Lower leg skin (tissue), 3 donors: ENCODE data around the gene FAM193A.

Experiments used
- POLR2A ChIP-seq, 2 donors: fragments of 450-650 bp; IDR thresholded peaks; one replicate each; pipeline ENCODE4 v1.6.1; 2016 to 2017; ENCODE audit warnings: antibody characterized with exemption in 2 of 2, mild to moderate bottlenecking in 1 of 2, moderate library complexity in 1 of 2
- TF ChIP-seq, protein P1 (sequence below), 3 donors: fragments of 450-650 bp; IDR thresholded peaks; one replicate each; pipeline ENCODE4 v1.5.1; 2016; ENCODE audit warnings: antibody characterized with exemption in 3 of 3, mild to moderate bottlenecking in 3 of 3, moderate library complexity in 2 of 3

DNA sequence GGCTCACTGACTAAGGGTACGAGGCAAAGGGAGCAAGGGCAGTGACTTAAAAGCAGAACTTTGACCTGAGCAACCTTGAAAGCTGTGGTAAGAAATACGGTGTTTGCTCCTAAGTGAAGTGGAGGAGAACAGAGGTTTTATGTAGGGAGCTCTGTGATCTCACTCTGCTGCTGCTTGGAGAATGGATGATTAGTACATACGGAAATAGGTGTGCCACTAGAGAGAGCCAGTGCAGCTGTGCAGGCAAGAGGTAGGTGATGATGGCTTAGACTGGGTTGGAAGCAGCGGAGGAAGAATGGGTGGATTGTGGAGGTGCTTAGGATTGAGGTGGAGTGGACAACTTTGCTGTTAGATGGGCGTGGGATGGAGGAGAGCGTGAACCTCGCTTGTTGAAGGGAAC is 85.0 kb downstream of the FAM193A start:
- TF ChIP-seq, protein P1, sequence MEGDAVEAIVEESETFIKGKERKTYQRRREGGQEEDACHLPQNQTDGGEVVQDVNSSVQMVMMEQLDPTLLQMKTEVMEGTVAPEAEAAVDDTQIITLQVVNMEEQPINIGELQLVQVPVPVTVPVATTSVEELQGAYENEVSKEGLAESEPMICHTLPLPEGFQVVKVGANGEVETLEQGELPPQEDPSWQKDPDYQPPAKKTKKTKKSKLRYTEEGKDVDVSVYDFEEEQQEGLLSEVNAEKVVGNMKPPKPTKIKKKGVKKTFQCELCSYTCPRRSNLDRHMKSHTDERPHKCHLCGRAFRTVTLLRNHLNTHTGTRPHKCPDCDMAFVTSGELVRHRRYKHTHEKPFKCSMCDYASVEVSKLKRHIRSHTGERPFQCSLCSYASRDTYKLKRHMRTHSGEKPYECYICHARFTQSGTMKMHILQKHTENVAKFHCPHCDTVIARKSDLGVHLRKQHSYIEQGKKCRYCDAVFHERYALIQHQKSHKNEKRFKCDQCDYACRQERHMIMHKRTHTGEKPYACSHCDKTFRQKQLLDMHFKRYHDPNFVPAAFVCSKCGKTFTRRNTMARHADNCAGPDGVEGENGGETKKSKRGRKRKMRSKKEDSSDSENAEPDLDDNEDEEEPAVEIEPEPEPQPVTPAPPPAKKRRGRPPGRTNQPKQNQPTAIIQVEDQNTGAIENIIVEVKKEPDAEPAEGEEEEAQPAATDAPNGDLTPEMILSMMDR (IDR thresholded peaks at IDR 0.05), result no peak
- no peak for TF ChIP-seq POLR2A (IDR thresholded peaks at IDR 0.05)
